GM21737 (cell line): ENCODE data around the gene EBI3.
"Not testable (repeated sequence)": the region's sequence is repeated elsewhere in the genome, so short reads cannot be mapped to it uniquely, and the experiment has no call there.

Source experiments
- ATAC-seq: cut with Tn5 transposase; IDR thresholded peaks from one replicate; pipeline ENCODE4 v1.9.1; 2021; ENCODE audit warnings: mild to moderate bottlenecking, moderate library complexity; ENCODE audit not compliant: unreplicated experiment

Gene EBI3

GRCh38 chr19:4274321-4274686 is 45.0 kb downstream of the EBI3 start:
- not testable (repeated sequence) for ATAC-seq

DNA sequence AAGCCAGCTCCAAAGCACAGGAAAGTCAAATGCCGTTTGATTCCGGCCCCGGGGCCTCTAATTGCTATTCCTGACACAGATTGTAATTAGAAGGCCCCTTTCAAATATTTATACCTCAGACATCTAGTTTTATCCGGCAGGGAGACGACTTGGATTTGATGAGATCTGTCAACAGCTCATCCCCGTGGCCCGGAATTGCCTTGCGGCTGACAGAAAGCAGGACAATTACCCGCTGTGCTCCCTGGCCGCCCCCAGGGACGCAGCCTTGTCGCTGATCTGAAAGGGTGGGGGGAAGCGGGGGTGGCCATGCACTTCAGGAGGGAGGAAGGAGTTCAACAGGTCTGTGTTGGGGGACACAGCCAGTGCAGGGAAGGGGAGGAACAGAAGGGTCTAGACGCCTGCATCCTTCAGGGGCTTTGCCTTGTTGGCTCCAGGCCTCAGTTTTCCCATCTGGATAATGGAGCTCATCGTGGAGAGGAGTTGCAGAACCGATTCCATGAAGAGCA is 47.9 kb downstream of the EBI3 start:
- no peak for ATAC-seq

DNA sequence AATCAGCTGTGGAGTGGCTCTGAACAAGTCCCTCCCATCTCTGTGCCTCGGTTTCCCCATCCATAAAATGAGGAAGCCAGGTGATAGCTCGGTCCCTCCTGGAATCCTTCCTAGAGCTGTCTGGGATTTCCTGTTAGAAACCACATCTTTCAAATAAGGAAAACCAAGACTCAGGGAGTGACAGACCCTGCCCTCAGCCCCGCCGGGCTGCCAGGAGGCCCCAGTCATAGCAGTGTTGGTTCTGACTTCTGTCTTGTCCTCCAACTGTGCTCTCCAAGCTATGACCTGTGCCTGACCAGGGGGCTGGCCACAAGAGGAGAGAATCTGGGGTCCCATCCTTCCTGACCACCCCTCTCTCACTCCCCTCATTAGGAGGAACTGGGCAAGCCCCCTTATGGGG is 48.7 kb downstream of the EBI3 start:
- no peak for ATAC-seq

DNA sequence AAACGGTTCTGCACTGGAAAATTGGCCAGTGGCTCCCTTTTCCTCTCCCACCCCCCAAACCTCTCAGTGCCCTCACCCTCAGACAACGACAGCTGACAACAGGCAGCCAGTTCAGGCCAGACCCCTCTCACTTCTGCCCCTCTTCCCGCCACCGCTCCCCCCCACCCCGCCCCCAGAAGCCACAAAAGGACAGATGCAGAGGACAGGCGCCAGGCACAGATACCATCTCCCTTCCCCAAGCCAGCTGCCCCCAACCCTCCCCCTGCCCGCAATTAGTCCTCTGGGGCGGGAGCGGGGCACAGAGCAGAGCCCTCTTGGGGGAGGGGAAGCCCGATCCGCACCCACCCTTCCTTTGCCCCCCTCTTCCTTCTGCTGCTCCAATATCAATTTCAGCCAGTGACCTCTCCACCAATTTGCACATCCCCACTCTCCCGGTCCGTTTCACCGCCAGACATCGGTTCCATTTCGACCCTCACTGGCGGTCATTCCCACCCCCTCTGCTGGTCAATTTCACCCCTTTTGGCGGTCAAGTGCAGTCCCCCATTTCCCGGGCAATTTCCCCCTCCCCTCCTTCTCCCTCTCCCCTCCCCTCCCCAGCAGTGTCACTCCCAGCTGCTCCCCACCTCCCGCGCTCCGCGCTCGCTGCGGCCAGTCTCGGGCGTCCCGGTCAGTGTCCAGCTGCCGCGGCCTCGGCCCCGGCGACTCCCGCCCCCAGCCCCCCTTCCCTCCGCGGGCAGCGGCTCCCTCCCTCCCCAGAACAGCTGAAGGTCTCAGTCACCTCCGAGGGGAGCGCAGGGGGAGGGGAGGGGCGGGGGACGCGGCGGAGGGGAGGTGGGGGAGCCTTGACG is 49.3 kb downstream of the EBI3 start, which contains the start of gene SHD:
SHD (plus strand) TSS at position 848 of the 848 bp plus-strand sequence. CDS start 798 bp downstream, outside the sequence.
- ATAC-seq, result no peak

GRCh38 chr19:4279267-4279529 is 49.9 kb downstream of the EBI3 start:
- no peak for ATAC-seq

DNA sequence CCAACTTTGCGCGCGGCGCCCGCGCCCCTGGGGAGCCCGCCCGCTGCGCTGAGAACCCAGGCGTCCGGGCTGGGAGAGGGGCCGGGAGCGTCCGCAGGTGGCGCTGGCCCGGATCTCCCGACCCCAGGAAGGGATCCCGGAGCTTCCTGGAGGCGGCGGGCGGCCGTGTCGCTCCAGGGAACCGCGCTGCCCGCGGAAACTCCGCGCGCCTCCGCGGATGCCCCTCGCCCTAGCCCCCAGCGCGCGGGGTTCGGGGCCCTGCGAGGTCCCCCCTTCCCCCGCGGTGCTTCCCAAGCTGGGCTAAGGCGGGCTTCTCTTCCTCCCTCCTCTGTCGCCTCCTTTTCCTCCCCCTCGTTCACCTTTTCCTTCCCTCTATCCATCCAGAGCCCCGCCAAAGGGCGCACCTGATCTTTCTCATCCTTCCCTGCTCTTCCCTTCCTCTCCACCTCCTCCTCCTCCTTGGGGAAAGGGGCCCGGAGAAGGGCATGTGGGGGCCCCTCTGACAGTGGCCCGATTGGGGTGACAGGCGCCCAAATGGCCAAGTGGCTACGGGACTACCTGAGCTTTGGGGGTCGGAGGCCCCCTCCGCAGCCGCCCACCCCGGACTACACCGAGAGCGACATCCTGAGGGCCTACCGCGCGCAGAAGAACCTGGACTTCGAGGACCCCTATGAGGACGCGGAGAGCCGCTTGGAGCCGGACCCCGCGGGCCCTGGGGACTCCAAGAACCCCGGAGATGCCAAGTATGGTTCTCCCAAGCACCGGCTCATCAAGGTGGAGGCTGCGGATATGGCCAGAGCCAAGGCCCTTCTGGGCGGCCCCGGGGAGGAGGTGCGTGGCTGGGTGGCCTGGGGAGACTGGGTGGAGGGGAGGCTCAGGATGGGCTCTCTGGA is 50.5 kb downstream of the EBI3 start:
- ATAC-seq, result no peak

DNA sequence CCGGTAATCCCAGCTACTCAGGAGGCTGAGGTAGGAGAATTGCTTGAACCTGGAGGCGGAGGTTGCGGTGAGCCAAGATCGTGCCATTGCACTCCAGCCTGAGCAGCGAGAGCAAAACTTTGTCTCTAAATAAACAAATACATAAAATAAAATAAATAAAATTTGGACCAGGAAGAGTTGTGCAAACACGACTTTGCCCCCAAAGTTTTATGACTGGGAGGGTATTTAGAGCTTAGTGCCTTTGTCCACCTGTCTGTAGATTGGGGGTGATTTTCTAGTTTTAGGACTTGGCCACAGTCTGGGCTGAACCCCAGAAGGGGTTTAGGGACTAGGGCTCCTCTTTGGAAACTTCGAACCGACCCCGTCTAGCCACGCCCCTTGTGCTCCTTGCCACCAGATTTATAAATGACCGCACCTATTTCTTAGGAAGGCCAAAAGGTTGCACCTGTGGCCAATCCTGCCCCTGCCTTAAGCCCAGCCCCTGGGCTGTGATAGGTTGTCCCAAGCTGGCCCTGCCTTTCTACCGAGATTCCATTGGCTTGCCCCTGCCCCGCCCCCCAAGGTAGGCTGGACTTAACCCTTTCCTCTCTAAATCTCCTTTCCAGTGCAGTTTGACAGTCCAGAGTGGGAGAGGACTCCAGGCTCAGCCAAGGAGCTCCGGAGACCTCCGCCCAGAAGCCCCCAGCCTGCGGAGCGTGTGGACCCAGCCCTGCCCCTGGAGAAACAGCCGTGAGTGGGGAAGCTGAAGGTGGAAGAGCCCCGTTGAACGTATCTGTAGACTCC is 55.0 kb downstream of the EBI3 start:
- no peak for ATAC-seq

GRCh38 chr19:4284974-4285373 is 55.7 kb downstream of the EBI3 start:
- no peak for ATAC-seq

GRCh38 chr19:4286141-4286540 is 56.8 kb downstream of the EBI3 start:
- ATAC-seq, result not testable (repeated sequence)
